NCI-H1930 (cell line): ENCODE data around the gene ORC5.
"Not testable (repeated sequence)": the region's sequence is repeated elsewhere in the genome, so short reads cannot be mapped to it uniquely, and the experiment has no call there.

Source experiments
- DNase-seq, 2 experiments: peaks; one replicate each; lab custom pipeline; 2025; lab: John Stamatoyannopoulos, UW

ORC5 gene

DNA sequence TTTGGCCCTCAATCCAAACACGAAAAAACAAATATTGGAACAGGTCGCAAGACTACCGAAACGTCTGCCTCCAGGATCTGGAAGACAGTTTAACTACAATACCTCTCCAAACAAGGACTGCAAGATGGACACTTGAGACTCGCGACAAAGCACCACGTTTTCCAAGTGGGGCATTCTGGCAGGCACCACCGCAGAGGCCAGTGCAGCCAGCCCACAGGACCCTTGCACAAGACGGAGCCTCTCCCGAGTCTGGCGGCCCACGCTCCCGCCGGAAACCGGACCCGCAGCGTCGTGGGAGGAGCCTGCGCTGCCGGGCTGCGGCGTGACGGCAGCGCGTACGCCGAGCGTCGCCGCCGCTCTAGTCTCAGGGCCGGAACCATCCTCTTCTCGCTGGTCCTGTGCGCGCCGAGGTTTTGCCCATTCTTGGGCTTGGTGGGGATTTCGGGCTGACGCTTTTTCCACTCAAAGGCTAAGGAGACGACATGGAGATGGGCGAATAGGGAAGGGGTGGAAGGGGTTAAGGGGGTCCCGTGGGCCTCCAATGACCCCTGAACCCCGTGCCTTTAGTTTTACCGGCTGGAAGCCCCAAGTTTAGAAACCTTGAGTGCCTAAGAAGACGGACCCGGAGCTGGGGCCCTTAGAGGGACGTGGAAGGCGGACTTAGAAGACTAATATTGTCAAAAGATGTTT, at the start of gene ORC5:
Gene ORC5, minus strand, starts transcription at position 283 of the 690 bp plus-strand sequence. Its CDS starts 109 bp downstream, at position 174.
- peak; percentile 70 to 81 for DNase-seq

DNA sequence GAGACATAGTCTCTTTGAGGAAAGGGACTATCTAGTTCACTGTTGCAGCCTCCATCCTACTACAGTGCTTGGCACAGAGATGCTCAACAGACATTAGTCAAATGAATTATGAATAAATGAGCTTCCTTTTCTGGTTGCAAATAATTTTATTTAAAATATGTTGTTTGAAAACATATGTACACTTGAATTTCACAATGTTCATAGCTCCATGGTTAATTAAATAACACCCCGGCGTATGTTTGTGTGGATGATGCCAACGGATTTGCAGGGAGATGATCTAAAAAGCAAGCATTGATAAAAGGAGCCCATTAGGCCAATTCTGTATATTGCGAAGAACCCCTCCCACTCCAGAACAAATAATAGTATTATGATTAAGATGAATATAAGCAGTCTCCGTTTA, 47.8 kb upstream of the ORC5 start:
- DNase-seq, result no peak

DNA sequence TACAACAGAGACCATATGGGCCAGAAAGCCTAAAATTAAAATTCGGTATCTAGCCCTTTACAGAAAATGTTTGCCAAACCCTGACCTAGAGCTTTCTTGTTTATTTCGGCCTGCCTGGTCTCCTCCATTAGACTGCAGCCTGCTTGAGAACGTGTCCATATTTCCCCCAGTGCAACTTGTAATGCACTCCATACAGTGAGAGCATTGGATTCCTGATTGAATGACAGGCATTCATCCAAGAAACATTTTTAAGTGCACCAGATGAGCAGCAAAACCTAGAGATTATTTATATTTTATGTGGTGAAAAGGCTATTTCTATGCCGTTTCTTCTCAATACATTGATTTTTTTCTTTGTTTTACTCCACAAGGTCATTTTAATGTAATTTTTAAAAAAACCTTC, 47.4 kb upstream of the ORC5 start:
- no peak for DNase-seq

DNA sequence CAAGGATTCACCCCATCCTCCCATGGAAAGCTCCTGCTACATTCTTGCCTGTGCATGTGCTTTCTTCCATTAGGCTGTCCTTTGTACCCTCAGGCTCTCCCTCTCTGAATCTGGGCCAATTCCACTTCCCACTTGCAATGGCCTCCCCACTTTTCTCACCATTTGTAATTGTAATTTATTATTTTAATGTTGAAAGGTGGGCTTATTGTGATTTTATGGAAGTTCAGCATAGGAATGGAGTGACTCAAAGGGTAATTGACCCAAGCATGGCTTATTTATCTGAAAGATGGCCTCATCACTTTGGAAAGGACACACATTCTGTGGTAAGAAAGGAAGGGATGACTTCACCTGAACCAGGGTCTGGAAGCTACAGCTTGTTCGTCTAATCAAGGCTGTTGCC, 46.9 kb upstream of the ORC5 start:
- DNase-seq, result no peak

DNA sequence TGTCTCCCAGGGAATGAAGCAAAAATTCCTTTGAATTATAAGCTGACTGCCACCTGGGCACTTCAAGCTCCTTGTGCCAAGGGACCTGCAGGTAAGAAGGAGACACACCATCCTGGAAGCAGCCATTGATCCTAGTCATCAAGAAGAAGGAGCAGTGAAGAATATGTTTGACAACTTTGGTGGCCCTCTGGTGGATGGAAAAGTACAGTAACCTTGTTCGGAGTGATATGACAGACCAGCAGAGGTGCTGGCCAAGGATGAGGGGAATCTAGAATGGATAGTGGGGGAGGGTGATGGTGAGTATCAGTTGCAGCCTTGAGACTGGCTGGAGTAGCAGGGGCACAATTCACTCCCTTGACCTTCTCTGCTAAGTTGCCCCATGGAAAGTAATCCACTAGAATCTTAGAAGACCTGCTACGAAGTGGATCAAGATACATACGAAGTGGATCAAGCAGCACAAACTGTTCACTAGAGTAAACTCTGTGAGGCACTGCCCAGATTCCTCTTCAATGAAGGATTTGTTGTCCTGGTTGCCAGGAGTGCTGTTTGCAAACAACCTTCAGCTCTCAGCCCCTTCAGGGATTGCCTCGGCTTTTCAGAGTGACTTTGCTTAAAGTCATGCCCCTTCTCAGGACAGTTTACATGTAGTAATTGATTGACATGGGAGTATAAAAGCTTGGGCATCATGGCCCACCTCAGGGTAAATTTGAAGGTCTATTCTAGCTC, 44.8 kb upstream of the ORC5 start:
- no peak for DNase-seq

DNA sequence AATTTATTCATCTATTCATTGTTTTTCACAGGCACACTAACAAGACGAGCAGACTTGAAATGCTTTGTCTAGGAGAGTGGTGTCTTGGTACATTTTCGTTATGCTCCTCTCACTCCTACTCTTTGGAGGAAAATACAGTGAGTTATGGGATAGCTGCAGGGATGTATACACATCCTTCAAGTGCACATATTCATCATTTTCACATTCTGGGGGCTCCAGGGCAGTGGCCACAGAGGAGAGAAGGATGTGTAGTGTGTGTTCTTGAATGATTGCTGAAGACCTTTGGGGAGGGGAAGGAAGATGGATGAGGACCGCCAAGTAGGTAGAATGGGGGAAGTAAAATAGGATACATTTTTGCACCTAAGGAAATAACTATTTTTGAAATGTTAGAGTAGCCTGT, 34.8 kb upstream of the ORC5 start:
- DNase-seq, result no peak

DNA sequence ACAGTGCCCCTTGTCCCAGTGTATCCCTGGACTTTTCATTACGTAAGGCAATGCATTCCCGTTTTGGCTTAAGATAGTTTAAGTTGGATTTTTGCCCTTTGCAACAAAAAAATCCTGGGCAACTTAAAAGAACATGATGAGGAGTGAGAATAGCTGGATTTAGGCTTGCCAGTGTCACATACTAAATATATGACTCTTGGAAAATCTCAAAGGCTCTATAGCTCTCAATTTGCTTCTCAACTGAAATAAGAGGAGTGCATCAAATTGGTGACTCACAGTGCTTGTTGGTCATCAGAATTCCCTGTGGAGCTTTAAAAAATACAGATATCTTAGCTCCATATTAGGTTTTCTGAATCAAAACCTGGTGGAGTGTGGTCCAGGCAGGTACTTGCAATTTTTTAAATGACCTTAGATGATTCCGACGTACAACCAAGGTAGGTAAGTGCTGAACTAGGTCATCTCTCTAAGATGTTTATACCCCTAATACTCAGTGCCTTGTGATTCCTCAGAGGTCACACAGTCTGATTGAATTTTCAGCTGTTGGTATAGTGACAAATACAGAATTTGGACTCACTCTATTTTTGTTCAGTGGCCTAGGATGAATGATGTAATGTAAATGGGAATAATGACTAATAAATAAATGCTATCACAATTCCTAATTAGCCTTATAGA, 33.9 kb upstream of the ORC5 start:
- no peak for DNase-seq

DNA sequence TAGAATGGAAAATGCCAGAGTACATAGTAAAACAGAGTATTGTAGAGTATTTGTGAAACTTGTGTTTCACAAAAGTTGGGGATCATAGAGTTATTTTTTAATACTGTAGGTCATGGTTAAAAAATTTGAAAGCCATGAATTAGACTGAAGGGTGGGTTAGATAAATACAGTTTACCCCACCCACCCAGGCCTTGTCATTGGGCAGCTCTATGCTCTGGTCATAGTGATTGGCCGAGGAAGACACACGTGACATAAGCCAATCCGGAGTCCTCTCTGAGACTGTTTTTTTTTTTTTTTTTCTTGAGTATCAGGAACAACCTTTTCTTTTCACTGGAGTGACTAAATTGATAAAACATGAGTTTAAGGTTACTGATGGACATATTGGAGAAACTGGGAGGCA, 33.3 kb upstream of the ORC5 start:
- DNase-seq, result no peak

DNA sequence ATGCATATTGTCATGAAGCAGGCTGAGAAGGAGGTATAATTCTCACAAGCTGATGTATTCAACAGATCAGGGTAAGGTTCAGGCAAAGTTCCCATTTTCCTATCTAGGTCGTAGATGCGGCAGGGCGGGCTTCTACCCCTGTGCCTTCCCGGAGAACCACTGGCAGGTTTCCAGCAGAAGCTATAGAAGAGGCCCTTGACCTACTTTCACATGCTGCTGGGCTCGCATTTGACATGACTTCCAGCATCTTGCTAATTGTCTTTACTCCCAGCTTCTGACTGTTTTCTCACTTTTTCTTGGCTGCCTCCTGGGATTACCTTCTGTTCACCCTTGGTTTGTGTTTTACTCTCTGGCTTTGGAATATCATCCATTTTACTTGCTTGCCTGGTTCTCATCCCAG, 32.6 kb upstream of the ORC5 start:
- DNase-seq, result no peak

DNA sequence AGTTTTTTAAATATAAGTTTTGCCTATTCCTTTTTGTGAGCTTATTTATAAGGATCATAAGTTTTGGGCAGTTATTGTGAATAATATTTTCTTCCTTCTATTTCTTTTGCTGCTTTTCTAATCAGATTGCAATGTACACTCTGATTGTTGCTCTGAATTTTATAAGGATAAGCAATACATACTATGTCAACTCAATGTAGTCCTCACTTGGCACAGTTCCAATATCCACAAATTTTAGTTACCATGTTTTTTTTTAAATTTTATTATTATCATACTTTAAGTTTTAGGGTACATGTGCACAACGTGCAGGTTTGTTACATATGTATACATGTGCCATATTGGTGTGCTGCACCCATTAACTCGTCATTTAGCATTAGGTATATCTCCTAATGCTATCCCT, 27.2 kb upstream of the ORC5 start:
- not testable (repeated sequence) for DNase-seq

DNA sequence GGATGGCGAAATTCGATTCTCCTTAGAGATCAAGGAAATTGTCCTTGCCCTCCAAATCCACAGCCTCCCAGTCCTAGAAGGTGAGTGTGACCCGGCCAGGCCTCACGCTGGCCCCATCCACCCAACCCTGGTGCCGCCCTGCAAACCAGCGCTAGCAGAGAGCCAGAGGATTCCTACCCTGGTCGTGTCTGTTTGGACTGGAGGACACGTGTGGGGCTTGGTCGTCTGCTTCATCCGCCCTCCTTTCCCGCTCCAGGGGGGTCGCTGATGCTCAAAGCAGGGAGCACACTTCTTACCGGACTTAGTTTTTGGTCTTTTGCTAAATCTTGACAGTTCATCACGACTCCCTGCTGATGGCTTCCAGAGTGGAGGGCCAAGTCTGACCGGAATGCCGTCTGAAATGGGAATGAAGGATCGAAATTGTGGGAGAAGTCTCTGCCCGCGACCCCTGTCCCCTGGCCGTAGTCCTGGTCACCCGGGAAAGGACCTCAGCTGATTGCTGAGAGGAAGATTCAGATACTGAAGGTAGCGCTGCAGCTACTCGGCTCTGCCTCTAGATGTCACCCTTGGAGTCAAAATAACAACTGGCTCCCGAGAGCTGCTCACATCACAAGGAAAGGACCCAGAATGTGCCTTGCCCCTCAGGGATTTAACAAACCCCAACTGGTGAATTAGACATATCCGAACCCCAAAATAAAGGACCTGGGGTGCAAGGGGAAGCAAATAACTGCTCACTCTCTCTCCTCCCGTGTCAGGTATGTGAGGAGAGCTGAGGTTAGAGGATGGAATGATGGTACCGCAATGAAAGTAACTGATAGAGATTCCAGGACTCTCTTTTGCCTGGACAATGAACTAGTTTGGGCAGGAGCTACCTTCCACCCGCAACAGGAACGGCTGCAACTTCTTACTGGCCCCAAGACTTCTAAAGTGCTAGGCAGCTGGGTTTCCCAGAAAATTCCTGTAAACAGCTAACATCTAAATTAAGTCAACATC, 23.5 kb upstream of the ORC5 start:
- peak; percentile 26 to 44 for DNase-seq

DNA sequence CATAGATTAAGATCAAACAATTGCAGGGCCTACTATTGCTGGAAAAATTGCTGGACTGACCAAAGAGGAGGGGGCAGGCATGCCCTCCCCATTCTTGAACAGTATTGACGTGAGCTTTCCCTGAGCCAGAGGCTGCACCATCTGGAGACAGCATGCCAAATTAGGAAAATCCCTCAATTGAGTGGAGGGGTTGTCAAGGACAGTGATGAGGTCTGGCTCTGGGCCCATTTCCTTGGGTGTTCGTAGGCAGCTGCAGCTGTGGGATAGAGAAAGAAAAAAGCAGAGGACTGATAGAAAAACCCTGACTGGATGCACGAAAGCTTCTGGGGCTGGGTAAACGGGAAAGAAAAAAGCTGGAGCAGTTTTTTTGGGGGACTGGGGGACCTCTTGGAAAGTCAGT, 22.8 kb upstream of the ORC5 start:
- DNase-seq, result no peak

DNA sequence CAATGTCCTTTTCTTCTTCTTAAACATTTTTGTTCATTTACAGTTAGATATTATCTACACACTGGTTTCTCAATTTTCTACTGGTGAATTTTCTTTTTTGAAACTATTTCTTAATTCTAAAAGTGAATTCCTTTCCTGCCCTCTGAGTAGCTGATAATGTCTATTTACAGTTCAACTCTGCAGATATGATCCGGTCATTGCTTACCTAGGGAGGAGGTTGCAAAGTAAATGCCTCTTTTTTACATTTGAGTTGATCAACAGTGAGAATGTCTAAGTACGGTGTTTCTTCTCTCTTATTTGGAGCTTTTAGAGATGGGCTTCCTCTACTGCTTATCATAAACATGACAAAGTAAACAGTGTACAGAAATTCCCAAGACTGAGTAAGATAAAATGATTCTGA, 20.6 kb upstream of the ORC5 start:
- DNase-seq, result no peak

DNA sequence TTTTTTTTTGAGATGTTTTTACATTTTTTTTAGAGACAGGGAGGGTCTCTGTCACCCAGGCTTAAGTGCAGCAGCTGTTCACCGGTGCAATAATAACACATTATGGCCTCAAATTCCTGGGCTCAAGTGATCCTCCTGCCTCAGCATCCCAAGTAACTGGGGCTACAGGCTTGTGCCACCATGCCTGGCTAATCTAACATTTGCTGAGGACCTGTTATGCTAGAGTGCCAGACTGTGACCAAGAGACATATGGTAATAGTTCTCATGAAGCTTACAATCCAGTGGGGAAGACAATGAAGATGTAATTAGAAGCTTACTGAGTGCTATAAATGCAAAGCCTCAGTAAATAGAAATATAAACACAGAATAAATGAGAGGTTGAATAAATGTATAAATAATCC, 17.6 kb upstream of the ORC5 start:
- no peak for DNase-seq

DNA sequence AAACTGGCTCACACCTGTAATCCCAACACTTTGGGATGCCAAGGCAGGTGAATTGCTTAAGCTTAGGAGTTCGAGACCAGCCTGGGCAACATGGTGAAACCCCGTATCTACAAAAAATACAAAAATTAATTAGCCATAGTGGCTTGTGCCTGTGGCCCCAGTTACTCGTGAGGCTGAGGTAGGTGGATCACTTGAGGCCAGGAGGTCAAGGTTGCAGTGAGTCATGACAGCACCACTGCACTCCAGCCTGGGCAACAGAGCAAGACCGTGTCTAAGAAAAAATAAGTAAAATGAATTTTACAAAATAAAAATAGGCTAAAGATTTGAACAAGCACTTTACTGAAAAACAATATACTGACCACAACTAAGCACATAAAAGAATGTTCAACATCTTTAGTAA, 9.8 kb upstream of the ORC5 start:
- DNase-seq, result no peak

DNA sequence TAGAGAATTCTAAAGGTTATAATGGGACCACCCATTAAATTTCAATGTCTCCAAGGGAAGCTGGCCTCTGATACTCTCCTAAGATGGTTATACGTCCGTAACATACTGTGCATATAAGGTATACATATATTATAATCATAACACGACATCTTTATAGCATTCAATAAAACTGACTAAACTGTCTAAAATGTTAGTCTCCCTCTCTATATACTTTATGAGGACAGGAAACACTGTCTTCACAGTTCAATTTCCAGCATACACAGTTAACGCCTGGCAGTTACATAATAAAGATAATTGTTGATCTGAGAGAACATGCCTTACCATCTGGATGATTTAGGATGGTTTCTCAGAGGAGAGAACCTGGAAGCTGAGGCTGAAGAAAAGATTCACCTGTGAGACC, 1.2 kb upstream of the ORC5 start:
- DNase-seq, result no peak

DNA sequence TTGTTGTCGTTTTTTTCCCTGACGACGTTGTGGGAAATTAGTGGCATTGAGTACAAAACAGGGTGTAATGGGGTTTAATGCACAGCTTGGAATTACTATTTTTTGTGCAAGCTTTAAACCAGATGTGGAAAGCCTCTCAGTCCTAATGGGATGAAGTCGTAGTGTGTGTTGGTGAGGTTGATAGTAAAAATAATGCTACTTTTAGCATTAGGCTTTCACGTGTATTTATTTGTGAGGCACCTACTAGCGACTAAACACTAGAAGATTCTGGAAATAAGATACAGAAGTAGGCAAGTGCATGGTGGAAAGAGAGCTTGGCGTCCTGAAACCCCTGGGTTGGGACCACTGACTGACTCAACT, 588 bp upstream of the ORC5 start:
- DNase-seq, result no peak

DNA sequence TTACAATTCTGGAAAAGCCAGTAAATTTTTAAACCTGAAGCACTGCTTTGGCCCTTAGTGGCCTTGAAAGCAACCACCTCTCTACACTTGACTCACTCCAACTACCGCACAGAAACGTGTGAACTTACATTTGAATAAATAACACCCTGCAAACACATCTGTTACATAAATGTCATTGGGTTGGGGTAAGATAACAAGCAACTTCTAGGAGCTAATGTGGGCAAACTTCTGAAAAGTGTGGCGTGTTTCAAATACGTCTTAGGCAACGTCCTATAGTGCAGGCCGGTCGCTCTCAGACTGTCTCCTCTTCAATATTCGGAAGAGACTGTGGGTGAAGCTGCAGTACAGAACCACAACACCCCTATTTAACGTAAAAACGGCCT, 474 bp downstream of the ORC5 start:
- DNase-seq, result no peak

DNA sequence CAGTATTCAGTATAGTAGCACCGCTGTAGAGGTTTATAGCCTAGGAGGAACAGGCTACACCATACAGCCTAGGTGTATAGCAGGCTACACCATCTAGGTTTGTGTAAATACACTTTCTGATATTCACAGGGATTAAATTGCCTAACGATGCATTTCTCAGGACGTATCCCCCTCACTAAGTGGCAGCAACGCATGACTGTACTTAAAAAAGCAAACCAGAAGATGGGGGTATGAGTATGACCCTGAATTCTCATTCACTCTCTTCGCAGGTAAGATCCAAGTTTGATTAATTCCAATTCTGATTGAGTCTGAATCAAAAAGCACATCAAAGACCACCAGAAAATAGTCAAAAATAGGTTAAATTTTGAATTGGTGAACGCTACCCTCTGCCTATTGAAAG, 972 bp downstream of the ORC5 start:
- DNase-seq, result no peak

DNA sequence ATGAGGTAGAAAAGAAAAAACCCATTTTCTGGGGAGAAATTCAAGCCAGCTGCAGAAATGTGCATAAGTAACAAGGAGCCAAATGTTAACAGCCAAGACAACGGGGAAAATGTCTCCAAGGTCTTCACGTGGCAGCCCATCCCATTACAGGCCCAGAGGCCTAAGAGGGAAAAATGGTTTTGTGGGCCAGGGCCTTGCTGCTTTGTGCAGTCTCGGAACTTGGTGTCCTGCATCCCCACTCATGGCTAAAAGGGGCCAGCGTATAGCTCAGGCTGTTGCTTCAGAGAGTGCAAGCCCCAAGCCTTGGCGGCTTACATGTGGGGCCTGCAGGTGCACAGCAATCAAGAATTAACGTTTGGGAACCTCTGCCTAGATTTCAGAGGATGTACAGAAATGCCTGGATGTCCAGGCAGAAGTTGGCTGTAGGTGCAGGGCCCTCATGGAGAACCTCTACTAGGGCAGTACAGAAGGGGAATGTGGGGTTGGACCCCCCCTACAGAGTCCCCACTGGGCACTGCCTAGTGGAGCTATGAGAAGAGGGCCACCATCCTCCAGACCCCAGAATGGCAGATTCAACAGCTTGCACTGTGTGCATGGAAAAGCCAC, 9.0 kb downstream of the ORC5 start:
- DNase-seq, result no peak

DNA sequence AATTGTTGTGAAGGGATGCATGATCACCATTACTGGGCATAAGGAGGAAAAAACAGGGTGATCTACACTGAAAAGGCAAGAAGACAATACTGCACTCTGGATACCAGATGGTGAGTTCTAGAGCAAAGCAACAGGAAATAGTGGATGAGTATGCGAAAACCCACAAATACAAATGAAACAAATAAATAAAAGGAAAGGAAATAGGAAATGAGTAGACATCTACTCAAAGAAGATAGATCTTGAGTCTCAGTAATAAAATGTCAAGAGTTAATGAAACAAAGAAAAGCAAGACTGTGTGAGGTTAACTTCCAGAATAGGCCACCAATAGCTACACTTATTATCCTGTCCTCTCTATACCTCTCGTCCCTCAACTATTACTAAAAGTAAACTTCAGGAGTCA, 11.7 kb downstream of the ORC5 start:
- no peak for DNase-seq

DNA sequence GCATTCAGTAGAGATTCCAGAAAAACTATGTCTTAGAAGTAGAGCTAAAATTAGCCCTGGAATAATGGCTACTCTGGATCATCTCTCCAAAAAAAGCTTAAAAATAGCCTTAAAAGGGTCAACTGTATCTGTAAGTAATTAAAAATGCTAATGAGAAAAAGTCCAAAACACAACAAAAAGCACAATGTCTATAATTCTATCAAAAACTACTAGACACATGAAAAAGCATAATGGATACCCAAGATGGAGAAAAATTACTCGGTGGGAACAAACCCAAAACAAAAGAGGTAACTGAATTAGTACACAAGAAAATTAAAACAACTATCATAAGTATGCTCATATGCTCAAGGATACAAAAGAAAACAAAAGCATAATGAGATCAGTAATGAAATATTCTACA, 15.4 kb downstream of the ORC5 start:
- no peak for DNase-seq
